NCI-H1105 treated with DMSO at 0.1 percent for 48 hours (cell line): ENCODE results near the gene TNFRSF8.
"Not testable (repeated sequence)": the region's sequence is repeated elsewhere in the genome, so short reads cannot be mapped to it uniquely, and the experiment has no call there.

Experiments
- DNase-seq: peaks from one replicate; lab custom pipeline; 2025; lab: John Stamatoyannopoulos, UW

The TNFRSF8 gene

GRCh38 chr1:12087797-12088314 lies 24.8 kb downstream of the TNFRSF8 start:
- no peak for DNase-seq

GRCh38 chr1:12088607-12089006 lies 25.5 kb downstream of the TNFRSF8 start:
- no peak for DNase-seq

GRCh38 chr1:12090326-12090725 lies 27.2 kb downstream of the TNFRSF8 start:
- DNase-seq, result no peak

- no peak for DNase-seq
These were observed 28.1 kb downstream of the TNFRSF8 start for GRCh38 chr1:12091191-12091590.

GRCh38 chr1:12094180-12094579 lies 31.1 kb downstream of the TNFRSF8 start:
- no peak for DNase-seq

- DNase-seq, result no peak
These were observed 32.6 kb downstream of the TNFRSF8 start for GRCh38 chr1:12095452-12096263.

GRCh38 chr1:12096615-12097014 lies 33.5 kb downstream of the TNFRSF8 start:
- no peak for DNase-seq

- DNase-seq, result no peak
These were observed 34.2 kb downstream of the TNFRSF8 start for GRCh38 chr1:12097321-12097720.

GRCh38 chr1:12098786-12099185 lies 35.7 kb downstream of the TNFRSF8 start:
- no peak for DNase-seq

DNA sequence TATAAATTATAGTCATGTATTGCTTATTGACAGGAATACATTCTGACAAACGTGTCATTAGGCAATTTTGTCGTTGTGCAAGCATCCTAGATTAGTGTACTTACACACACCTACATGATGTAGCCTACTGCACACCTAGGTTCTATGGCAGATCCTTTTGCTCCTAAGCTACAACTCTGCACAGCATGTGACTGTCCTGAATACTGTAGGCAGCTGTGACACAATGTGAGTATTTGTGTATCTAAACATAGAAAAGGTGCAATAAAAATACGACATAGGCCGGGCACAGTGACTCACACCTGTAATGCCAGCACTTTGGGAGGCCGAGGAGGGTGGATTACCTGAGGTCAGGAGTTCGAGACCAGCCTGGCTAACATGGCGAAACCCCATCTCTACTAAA lies 36.5 kb downstream of the TNFRSF8 start:
- DNase-seq, result no peak

GRCh38 chr1:12100071-12100470 lies 37.0 kb downstream of the TNFRSF8 start:
- no peak for DNase-seq

- not testable (repeated sequence) for DNase-seq
These were observed 38.0 kb downstream of the TNFRSF8 start for GRCh38 chr1:12101120-12101519.

DNA sequence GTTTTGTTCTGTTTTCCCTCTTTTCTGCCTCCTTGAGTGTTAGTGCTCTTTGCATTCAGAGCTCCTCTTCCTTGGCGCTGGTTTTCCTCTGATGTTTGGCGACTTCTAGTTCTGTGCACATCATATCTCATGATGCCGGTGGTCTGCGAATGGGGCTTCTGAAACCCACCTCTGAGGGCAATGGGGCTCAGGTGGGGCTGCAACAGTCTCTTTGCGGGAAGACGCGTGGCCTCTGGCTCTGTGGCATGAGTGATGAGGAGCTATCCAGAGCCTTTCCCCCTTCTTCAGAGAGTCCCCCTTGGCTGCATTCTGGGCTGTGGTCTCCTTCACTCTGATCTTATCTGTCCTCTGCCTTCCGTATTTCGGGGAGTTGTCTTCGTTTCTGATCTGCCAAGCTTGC lies 39.0 kb downstream of the TNFRSF8 start:
- DNase-seq, result no peak

- DNase-seq, result no peak
These were observed 41.3 kb downstream of the TNFRSF8 start for GRCh38 chr1:12104417-12104816.

DNA sequence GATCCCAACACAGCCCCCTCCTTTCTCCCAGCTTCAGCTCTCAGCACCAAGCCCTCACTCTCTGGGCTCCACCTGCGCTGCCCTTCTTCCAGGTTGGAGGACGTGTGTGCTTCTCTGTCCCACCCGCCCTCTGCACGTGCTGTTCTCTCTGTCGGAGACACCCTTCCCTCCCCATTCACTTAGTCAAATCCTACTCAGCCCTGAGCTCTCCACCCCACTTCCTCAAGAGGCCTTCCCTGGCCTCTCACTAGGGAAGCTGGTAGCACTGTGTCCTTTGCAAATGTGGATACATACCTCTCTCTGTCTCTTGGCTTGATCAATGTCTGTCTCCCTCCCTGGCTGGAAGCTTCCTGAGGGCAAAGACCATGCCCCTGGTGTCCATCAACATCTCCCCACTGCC lies 43.0 kb downstream of the TNFRSF8 start:
- DNase-seq, result no peak

DNA sequence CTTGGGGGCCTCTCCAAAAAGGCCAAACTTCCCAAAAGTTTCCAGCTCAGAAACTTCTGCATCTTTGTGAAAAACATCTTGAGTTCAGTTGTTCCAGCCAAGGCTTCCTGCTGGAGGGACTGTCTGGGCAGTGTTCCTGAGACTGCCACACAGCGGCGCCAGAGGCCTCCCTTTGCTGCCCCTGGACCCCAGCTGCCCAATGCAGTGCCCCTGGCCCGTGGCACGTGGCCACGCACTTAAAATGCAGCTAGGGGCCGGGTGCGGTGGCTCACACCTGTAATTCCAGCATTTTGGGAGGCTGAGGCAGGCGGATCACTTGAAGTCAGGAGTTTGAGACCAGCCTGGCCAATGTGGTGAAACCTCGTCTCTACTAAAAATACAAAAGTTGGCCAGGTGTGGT lies 43.8 kb downstream of the TNFRSF8 start:
- not testable (repeated sequence) for DNase-seq

DNA sequence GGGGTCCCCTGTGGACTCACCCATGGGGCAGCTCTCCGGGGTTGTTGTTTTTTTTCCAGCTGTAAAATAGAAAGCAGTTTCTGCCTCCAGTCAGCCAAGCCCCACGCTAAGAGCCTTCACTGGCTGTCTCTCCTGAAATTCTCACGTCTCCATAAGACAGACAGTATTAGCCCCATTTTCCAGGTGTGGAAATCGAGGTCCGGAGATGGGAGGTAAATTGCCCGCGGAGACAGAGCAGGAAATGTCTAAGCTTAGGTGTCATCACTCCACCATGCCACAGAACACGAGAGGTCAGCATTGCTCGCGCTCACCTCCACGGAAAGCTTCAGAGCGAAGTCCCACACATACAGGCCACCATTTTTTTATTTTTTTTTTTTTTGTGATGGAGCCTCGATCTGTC lies 44.6 kb downstream of the TNFRSF8 start:
- DNase-seq, result no peak

DNA sequence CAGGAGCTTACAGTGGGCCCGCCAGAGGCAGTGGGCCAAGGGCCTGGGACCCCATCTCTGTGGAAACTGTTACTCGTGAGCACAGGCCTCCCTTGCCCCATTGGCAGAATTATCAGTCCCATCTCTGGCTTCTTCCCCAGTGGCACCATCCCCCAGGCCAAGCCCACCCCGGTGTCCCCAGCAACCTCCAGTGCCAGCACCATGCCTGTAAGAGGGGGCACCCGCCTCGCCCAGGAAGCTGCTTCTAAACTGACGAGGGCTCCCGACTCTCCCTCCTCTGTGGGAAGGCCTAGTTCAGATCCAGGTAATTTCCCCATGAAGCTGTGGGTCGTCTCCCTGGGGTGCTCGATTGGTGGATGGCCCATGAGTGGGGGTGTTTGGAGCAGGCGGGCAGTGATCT lies 46.8 kb downstream of the TNFRSF8 start:
- DNase-seq, result no peak

GRCh38 chr1:12111741-12112140 lies 48.6 kb downstream of the TNFRSF8 start:
- DNase-seq, result no peak

DNA sequence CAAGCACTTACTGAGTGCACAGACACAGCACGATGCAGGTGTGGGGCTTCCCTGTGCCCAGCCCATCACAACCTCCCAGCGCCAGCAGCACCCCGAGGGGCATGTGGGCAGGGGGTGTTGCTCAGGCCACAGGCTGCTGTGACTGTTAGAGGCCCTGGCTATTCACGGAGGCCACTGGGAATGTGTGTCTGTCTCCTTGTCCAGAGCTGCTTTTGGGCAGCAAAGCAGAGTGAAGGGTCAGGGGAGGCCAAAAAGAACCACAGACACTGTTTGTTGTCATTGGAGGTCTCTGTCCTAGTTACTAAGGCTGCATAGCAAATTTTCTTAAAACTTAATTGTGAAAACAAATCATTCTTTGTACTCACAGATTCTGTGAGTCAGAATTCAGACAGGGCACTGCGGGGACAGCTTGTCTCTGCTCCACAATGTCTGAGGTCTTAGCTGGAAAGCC lies 49.6 kb downstream of the TNFRSF8 start:
- no peak for DNase-seq

DNA sequence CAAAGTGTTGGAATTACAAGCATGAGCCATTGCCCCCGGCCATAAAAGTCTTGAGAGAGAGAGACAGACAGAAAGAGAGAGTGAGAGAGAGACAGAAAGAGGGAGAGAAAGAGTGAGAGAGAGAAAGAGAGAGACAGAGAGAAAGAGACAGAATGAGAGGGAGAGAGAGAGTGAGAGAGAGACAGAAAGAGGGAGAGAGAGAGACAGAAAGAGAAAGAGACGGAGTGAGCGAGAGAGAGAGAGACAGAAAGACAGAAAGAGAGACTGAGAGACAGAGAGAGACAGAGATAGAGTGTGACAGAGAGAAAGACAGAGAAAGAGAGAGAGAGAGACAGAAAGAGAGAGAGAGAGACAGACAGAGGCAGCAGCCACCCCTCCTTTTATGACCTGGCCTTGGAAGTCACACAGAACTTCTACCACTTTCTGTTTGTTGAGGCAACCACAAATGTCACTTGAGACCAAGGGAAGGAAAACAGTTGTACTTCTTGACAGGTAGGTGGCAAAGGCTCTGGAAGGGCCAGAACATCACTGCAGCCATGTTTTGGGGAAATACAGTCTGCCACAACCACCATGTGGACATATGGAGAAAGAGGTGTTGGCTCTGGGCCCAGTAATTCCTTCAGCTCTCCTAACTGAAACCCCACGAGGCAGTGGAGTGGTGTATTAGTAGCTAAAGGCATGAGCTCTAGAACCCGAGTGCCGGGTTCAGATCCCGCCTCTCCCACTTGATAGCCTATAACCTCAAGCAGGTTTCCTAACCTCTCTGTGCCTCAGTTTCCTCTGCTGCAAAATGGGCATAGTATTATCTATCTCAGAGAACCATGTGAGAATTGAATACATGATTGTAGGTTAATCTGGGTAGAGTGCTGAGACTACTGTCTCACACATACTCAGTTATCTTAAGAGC lies 50.6 kb downstream of the TNFRSF8 start:
- no peak for DNase-seq

GRCh38 chr1:12114340-12114683 lies 51.2 kb downstream of the TNFRSF8 start:
- no peak for DNase-seq

DNA sequence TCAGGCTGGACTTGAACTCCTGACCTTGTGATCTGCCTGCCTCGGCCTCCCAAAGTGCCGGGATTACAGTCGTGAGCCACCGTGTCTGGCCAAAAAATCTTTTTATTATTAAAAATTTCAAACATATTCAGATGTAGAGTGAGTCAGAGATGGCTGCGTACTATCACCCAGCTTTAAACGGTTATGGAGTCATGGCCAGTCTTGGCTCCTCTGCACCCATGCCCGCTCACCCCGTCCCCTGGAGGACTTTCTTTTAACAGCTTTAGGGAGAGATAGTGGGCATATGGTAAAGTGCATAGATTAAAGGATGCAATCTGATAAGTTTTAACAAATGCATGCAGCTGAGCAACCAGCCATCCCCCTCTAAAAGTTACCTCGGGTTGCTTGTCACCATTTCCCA lies 51.8 kb downstream of the TNFRSF8 start:
- DNase-seq, result no peak
